H1 (cell line): ENCODE measurements around the gene OBSL1. TPM values are rescaled to one million over a fixed set of nuclear protein-coding genes. Genes with fewer than 3 reads are reported as not detected.

Source experiments
- ASH2L ChIP-seq: fragments of 200-600, 300-600 bp; sonication (generic); IDR thresholded peaks from one replicate; pipeline ENCODE4 v1.7.1; 2017; ENCODE audit warnings: low read length
- CTBP2 ChIP-seq: IDR thresholded peaks from 2 replicates; pipeline ENCODE4 v1.7.0; 2011; ENCODE audit warnings: borderline replicate concordance, mild to moderate bottlenecking, moderate library complexity, mixed read lengths, low read length; ENCODE audit not compliant: insufficient read depth, insufficient read length
- KDM1A ChIP-seq: fragments of 200-600, 300-600 bp; sonication (generic); IDR thresholded peaks from 2 replicates; pipeline ENCODE4 v1.7.1; 2016; ENCODE audit warnings: mild to moderate bottlenecking, low read length, borderline replicate concordance
- RXRA ChIP-seq: IDR thresholded peaks from 2 replicates; pipeline ENCODE4 v1.6.1; 2011; ENCODE audit warnings: low read depth, mild to moderate bottlenecking, low read length, moderate library complexity; ENCODE audit not compliant: insufficient read depth
- polyA plus RNA-seq, 7 experiments: library from polyadenylated mRNA; depleted of rRNA in 3 of 7; stranded (reverse) in 5 of 7; unstranded in 2 of 7; fragments of >200 nt in 5 of 7; fragments of 200-250 nt in 2 of 7; gene quantifications; 1 replicate in 5 of 7; 2 replicates in 1 of 7; 4 replicates in 1 of 7; pipeline versions ENCODE4 v1.2.1 to v1.2.3, GENCODE V29; 2011 to 2013; ENCODE audit warnings: missing spikeins in 2 of 7, mixed read lengths in 2 of 7
- total RNA-seq: library from RNA; stranded (reverse); fragmentation: NEBNext Ultra II Directional; extraction: Animal tissue kit (Norgen Biotek cat#: 25700); gene quantifications from 2 replicates; pipeline ENCODE4 v1.2.1, GENCODE V29; 2021
- TF ChIP-seq, protein P1 (sequence below): fragments of 300-600 bp; sonication (generic); IDR thresholded peaks from 2 replicates; pipeline ENCODE4 v1.7.1; 2012; ENCODE audit warnings: low read length, moderate library complexity, mild to moderate bottlenecking, inconsistent platforms; ENCODE audit not compliant: insufficient replicate concordance
- TF ChIP-seq, protein P2 (sequence below): IDR thresholded peaks from 2 replicates; pipeline ENCODE4 v1.6.1; 2012; ENCODE audit warnings: low read length, inconsistent platforms

OBSL1 gene
- total and polyA plus RNA-seq, 2 of the 8 experiments (the other 6 are each of a cell fraction or from before 2014, with no cell fraction given) = 116 to 127 TPM

DNA sequence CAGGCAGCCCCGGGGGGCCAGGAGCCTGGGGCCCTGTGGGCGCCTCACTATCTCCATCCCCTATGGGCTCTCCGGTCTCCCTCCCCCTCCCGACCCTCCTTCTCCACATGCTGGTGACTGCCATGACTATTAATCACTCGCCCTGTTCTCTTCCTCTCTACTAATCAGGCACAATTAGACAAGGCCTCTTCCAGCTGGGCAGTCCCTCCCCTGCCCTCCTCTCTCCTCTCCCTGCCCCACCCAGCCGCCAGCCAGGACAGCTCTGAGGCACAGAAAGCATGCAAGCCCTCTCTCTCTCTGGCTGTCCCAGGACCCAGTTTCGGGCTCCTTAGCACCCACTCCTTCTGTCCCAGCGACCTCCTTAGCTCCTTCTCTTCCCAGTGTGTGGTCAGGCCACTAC, 51.3 kb downstream of the OBSL1 start (continued):
- TF ChIP-seq, protein P1, sequence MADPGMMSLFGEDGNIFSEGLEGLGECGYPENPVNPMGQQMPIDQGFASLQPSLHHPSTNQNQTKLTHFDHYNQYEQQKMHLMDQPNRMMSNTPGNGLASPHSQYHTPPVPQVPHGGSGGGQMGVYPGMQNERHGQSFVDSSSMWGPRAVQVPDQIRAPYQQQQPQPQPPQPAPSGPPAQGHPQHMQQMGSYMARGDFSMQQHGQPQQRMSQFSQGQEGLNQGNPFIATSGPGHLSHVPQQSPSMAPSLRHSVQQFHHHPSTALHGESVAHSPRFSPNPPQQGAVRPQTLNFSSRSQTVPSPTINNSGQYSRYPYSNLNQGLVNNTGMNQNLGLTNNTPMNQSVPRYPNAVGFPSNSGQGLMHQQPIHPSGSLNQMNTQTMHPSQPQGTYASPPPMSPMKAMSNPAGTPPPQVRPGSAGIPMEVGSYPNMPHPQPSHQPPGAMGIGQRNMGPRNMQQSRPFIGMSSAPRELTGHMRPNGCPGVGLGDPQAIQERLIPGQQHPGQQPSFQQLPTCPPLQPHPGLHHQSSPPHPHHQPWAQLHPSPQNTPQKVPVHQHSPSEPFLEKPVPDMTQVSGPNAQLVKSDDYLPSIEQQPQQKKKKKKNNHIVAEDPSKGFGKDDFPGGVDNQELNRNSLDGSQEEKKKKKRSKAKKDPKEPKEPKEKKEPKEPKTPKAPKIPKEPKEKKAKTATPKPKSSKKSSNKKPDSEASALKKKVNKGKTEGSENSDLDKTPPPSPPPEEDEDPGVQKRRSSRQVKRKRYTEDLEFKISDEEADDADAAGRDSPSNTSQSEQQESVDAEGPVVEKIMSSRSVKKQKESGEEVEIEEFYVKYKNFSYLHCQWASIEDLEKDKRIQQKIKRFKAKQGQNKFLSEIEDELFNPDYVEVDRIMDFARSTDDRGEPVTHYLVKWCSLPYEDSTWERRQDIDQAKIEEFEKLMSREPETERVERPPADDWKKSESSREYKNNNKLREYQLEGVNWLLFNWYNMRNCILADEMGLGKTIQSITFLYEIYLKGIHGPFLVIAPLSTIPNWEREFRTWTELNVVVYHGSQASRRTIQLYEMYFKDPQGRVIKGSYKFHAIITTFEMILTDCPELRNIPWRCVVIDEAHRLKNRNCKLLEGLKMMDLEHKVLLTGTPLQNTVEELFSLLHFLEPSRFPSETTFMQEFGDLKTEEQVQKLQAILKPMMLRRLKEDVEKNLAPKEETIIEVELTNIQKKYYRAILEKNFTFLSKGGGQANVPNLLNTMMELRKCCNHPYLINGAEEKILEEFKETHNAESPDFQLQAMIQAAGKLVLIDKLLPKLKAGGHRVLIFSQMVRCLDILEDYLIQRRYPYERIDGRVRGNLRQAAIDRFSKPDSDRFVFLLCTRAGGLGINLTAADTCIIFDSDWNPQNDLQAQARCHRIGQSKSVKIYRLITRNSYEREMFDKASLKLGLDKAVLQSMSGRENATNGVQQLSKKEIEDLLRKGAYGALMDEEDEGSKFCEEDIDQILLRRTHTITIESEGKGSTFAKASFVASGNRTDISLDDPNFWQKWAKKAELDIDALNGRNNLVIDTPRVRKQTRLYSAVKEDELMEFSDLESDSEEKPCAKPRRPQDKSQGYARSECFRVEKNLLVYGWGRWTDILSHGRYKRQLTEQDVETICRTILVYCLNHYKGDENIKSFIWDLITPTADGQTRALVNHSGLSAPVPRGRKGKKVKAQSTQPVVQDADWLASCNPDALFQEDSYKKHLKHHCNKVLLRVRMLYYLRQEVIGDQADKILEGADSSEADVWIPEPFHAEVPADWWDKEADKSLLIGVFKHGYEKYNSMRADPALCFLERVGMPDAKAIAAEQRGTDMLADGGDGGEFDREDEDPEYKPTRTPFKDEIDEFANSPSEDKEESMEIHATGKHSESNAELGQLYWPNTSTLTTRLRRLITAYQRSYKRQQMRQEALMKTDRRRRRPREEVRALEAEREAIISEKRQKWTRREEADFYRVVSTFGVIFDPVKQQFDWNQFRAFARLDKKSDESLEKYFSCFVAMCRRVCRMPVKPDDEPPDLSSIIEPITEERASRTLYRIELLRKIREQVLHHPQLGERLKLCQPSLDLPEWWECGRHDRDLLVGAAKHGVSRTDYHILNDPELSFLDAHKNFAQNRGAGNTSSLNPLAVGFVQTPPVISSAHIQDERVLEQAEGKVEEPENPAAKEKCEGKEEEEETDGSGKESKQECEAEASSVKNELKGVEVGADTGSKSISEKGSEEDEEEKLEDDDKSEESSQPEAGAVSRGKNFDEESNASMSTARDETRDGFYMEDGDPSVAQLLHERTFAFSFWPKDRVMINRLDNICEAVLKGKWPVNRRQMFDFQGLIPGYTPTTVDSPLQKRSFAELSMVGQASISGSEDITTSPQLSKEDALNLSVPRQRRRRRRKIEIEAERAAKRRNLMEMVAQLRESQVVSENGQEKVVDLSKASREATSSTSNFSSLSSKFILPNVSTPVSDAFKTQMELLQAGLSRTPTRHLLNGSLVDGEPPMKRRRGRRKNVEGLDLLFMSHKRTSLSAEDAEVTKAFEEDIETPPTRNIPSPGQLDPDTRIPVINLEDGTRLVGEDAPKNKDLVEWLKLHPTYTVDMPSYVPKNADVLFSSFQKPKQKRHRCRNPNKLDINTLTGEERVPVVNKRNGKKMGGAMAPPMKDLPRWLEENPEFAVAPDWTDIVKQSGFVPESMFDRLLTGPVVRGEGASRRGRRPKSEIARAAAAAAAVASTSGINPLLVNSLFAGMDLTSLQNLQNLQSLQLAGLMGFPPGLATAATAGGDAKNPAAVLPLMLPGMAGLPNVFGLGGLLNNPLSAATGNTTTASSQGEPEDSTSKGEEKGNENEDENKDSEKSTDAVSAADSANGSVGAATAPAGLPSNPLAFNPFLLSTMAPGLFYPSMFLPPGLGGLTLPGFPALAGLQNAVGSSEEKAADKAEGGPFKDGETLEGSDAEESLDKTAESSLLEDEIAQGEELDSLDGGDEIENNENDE = no peak
- TF ChIP-seq RXRA (no peak), CTBP2 (no peak), ASH2L (no peak), KDM1A (no peak)
- TF ChIP-seq, protein P2, sequence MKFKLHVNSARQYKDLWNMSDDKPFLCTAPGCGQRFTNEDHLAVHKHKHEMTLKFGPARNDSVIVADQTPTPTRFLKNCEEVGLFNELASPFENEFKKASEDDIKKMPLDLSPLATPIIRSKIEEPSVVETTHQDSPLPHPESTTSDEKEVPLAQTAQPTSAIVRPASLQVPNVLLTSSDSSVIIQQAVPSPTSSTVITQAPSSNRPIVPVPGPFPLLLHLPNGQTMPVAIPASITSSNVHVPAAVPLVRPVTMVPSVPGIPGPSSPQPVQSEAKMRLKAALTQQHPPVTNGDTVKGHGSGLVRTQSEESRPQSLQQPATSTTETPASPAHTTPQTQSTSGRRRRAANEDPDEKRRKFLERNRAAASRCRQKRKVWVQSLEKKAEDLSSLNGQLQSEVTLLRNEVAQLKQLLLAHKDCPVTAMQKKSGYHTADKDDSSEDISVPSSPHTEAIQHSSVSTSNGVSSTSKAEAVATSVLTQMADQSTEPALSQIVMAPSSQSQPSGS = no peak
